HT-29 (cell line): ENCODE data around the gene JARID2. TPM values are rescaled to one million over a fixed set of nuclear protein-coding genes. Genes with fewer than 3 reads are reported as not detected.

Source experiments
- DNase-seq: peaks from one replicate; pipeline ENCODE4 v3.0.0-alpha.2; 2015; ENCODE audit warnings: low spot score
- total RNA-seq: library from RNA; depleted of rRNA; stranded (reverse); fragments of >200 nt; shearing (Covaris generic); gene quantifications from 2 replicates; pipeline ENCODE4 v1.2.3, GENCODE V29; 2014

JARID2 gene
- total RNA-seq, 1 experiment from 2014 or later = 6.7 TPM

- DNase-seq = no peak
Measured at GRCh38 chr6:15505463-15505918, 259.6 kb downstream of the JARID2 start.

GRCh38 chr6:15506066-15506465 lies 260.2 kb downstream of the JARID2 start:
- no peak for DNase-seq

- DNase-seq = no peak
Measured at GRCh38 chr6:15507221-15507620, 261.4 kb downstream of the JARID2 start.

- DNase-seq = no peak
Measured at GRCh38 chr6:15507746-15508145, 261.9 kb downstream of the JARID2 start.

- no peak for DNase-seq
Measured at GRCh38 chr6:15508441-15508871, 262.6 kb downstream of the JARID2 start.

- DNase-seq = no peak
Measured at GRCh38 chr6:15508931-15509330, 263.1 kb downstream of the JARID2 start.

- no peak for DNase-seq
Measured at GRCh38 chr6:15509335-15509933, 263.6 kb downstream of the JARID2 start.

GRCh38 chr6:15510121-15510520 lies 264.3 kb downstream of the JARID2 start:
- DNase-seq = no peak

- no peak for DNase-seq
Measured at GRCh38 chr6:15510536-15511247, 264.8 kb downstream of the JARID2 start.

- DNase-seq = no peak
Measured at GRCh38 chr6:15511248-15512125, 265.6 kb downstream of the JARID2 start.

GRCh38 chr6:15512126-15512525 lies 266.3 kb downstream of the JARID2 start:
- DNase-seq = no peak

- no peak for DNase-seq
Measured at GRCh38 chr6:15512721-15513120, 266.9 kb downstream of the JARID2 start.

- DNase-seq = no peak
Measured at GRCh38 chr6:15513131-15513771, 267.4 kb downstream of the JARID2 start.

- DNase-seq = no peak
Measured at GRCh38 chr6:15513801-15514711, 268.2 kb downstream of the JARID2 start.

GRCh38 chr6:15515226-15515625 lies 269.4 kb downstream of the JARID2 start:
- DNase-seq = no peak

- no peak for DNase-seq
Measured at GRCh38 chr6:15515660-15516375, 269.9 kb downstream of the JARID2 start.

GRCh38 chr6:15516378-15516777 lies 270.5 kb downstream of the JARID2 start:
- no peak for DNase-seq

- no peak for DNase-seq
Measured at GRCh38 chr6:15516923-15517560, 271.2 kb downstream of the JARID2 start.

GRCh38 chr6:15517600-15517999 lies 271.7 kb downstream of the JARID2 start:
- no peak for DNase-seq

GRCh38 chr6:15518057-15518456 lies 272.2 kb downstream of the JARID2 start:
- no peak for DNase-seq
